Memory B cell (primary cell): ENCODE data around the gene HACD4.
A peak's percentile ranks its signal among the peaks of the same experiment; 100 is the strongest.

Experiments used
- ATAC-seq: fragments of 150-1000 bp; cut with Tn5 transposase; 2 replicates; pipeline ENCODE4 v1.10.0; 2021; ENCODE audit warnings: low read depth, mild to moderate bottlenecking, moderate library complexity
- DNase-seq, 2 donors: peaks; one replicate each; pipeline ENCODE4 v3.0.0; 2022; ENCODE audit warnings: low spot score in 2 of 2
- H3K27ac Mint-ChIP-seq: one replicate; pipeline ENCODE4 v1.8.0; 2022; ENCODE audit warnings: mild to moderate bottlenecking, moderate library complexity, mixed read lengths
- H3K27me3 Mint-ChIP-seq: one replicate; pipeline ENCODE4 v1.8.0; 2022; ENCODE audit warnings: mixed read lengths
- H3K36me3 Mint-ChIP-seq: one replicate; pipeline ENCODE4 v1.8.0; 2022; ENCODE audit warnings: mild to moderate bottlenecking, mixed read lengths
- H3K4me1 Mint-ChIP-seq: one replicate; pipeline ENCODE4 v1.8.0; 2022; ENCODE audit warnings: mixed read lengths
- H3K4me3 Mint-ChIP-seq: one replicate; pipeline ENCODE4 v1.8.0; 2022; ENCODE audit warnings: mild to moderate bottlenecking, moderate library complexity, mixed read lengths
- H3K9me3 Mint-ChIP-seq: one replicate; pipeline ENCODE4 v1.8.0; 2022; ENCODE audit warnings: mixed read lengths

HACD4 gene

GRCh38 chr9:21031808-21032183, 356 bp upstream of the HACD4 start:
- H3K4me3 Mint-ChIP-seq: no peak overlapping the region

DNA sequence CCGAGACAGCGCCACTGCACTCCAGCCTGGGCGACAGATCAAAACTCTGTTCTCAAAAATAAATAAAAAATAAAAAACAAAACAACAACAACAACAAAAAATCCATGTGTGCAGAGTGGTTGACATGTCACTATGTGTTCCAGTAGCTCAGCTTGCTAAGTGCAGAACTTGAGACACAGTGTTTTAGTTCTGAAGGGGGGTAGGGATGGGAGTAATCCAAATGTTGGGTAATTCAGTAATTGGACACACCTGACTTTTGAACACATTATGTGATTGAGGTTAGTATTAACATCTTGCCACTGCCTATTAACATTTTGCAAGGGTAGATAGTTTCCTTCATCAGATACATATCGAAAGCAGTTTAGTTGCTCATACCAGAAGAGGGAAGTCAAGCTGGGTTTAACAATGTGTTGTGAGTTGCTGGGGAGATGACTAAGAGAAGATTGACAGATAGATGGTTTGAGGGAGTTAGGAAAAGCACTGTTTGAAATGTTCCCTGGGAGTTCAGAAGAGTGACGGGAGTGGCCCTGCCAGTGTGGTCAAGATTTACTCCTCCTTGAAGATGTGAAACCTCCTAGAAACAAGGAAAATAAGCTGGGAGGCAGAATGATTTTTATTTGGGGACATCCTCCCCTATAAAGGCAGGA, 928 bp downstream of the HACD4 start:
- ATAC-seq: peak; percentile 59
- Mint-ChIP-seq H3K4me3 (no peak overlapping the region), H3K27ac (no peak overlapping the region), H3K4me1 (peaks cover 6% of the 10 kb centered on the region), H3K9me3 (no peaks in the 10 kb centered on the region), H3K27me3 (no peaks in the 10 kb centered on the region), H3K36me3 (no peaks in the 10 kb centered on the region)
- DNase-seq: no peak

More at GRCh38 chr9:21031808-21032183, 356 bp upstream of the HACD4 start:
- Mint-ChIP-seq H3K27ac (no peak overlapping the region), H3K9me3 (no peaks in the 10 kb centered on the region), H3K4me1 (peaks cover 6% of the 10 kb centered on the region), H3K27me3 (no peaks in the 10 kb centered on the region), H3K36me3 (no peaks in the 10 kb centered on the region)
- ATAC-seq (no peak), DNase-seq (no peak)

DNA sequence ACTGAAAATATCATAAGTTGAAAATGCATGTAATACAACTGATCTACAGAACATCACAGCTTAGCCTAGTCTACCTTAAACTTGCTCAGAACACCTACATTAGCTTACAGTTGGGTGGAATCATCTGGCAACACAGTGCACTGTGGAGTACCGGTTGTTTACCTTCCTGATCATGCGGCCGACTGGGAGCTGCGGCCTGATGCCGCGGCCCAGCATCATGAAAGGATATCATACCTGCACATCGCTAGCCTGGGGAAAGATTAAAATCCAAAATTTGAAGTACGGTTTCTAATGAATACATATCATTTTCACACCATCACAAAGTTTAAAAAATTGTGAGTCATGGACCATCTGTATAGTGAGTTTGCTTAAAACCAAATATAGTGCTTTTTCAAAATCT, 1.8 kb downstream of the HACD4 start:
- Mint-ChIP-seq H3K27me3 (no peaks in the 10 kb centered on the region), H3K27ac (no peak overlapping the region), H3K4me3 (no peak overlapping the region), H3K4me1 (peaks cover 6% of the 10 kb centered on the region), H3K9me3 (no peaks in the 10 kb centered on the region), H3K36me3 (no peaks in the 10 kb centered on the region)
- DNase-seq: no peak
- ATAC-seq: no peak

DNA sequence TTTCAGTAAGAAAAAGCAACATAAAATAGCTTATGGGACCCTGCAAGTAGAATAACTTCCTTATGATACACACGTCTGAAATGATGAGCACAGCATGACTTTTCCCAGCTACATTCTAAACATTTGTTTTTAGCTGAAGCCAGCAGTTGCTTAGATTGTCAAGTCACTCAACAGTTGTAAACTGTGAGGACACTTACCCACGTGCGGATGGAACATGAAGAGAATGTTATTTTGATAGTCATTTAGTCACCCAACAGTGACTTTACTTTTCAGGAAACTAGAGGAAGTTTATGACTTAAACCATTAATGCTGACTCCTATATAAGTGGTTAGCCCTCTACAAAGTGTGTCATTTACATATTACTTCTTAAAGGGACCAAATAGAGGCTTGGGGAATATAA, 3.0 kb downstream of the HACD4 start:
- no peak for DNase-seq
- H3K27ac Mint-ChIP-seq: peak overlapping the region; percentile 84

DNA sequence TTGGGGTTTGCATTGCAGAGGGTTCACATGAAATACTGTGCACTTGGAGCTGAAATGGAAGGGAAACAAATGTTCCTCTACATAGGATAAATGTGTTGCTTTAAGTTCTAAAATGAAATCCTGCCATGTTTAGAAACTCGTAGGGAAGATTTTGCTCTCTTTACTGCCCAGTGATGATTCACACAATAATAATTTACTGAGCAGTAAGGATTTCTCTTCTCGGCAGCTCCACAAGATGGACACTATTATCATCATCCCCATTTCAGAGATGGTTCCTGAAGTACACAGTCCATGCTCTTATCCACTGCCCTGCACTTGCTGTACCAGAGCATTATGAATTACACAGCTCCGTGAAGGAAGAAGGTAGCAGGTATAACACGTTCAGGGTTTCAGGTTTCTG, 4.1 kb downstream of the HACD4 start:
- ATAC-seq (no peak), DNase-seq (no peak)
- H3K4me3 Mint-ChIP-seq: no peak overlapping the region
- no peaks in the 10 kb centered on the region for H3K9me3 Mint-ChIP-seq
- H3K36me3 Mint-ChIP-seq: peaks cover 6% of the 10 kb centered on the region
- H3K4me1 Mint-ChIP-seq: peaks cover 2% of the 10 kb centered on the region
- no peaks in the 10 kb centered on the region for H3K27me3 Mint-ChIP-seq
- no peak overlapping the region for H3K27ac Mint-ChIP-seq

More for the DNA sequence above, 3.0 kb downstream of the HACD4 start:
- Mint-ChIP-seq H3K4me1 (peaks cover 6% of the 10 kb centered on the region), H3K36me3 (peaks cover 4% of the 10 kb centered on the region), H3K9me3 (no peaks in the 10 kb centered on the region), H3K27me3 (no peaks in the 10 kb centered on the region), H3K4me3 (no peak overlapping the region)
- ATAC-seq: no peak

DNA sequence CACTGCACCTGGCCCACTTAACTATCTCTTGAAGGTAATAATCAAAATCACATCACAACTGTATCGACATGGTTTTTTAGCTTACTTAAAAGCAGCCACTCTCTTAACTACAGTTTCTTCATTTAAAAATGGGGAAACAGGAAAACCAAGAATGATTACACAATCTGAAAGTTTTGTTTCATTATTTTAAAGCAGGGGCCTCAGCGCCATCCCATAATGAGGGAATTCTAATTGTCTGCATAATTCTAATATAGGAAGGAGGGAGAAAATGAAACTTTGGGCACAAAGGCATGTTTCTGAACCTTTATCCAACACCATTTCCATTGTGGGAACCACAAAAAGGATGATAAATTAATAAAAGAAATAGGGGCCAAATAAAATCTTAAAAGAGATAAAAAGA, 7.6 kb downstream of the HACD4 start:
- no peaks in the 10 kb centered on the region for H3K27me3 Mint-ChIP-seq
- H3K9me3 Mint-ChIP-seq: no peaks in the 10 kb centered on the region
- H3K4me3 Mint-ChIP-seq: no peak overlapping the region
- no peak overlapping the region for H3K27ac Mint-ChIP-seq
- peaks cover 10% of the 10 kb centered on the region for H3K36me3 Mint-ChIP-seq
- ATAC-seq (no peak), DNase-seq (no peak)
- H3K4me1 Mint-ChIP-seq: peaks cover 6% of the 10 kb centered on the region

DNA sequence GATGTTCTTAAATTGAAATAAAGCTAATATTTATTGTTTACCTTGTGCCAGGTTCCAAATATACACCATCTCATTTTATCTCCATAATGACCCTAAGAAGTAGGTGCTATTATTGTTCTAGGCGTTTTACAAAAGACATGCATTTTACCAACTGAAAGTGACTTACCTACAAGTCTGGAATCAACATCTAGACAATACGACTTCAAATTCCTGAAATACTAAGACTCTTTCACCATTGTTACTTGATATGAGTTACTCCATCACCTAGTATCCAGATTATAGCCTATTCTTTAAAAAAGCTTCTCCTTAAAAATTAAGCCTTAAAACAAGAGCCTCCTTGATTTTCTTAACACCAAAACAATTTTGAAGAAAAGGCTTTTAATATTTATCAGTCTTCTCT, 13.3 kb downstream of the HACD4 start:
- Mint-ChIP-seq H3K4me3 (no peak overlapping the region), H3K27ac (no peak overlapping the region), H3K36me3 (peaks cover 32% of the 10 kb centered on the region), H3K4me1 (peaks cover 10% of the 10 kb centered on the region), H3K9me3 (no peaks in the 10 kb centered on the region), H3K27me3 (no peaks in the 10 kb centered on the region)
- DNase-seq (no peak), ATAC-seq (no peak)

GRCh38 chr9:21016701-21017491, 14.5 kb downstream of the HACD4 start:
- H3K36me3 Mint-ChIP-seq: peaks cover 30% of the 10 kb centered on the region
- H3K27me3 Mint-ChIP-seq: no peaks in the 10 kb centered on the region
- no peak for ATAC-seq
- H3K4me3 Mint-ChIP-seq: no peak overlapping the region
- peaks cover 10% of the 10 kb centered on the region for H3K4me1 Mint-ChIP-seq
- H3K9me3 Mint-ChIP-seq: no peaks in the 10 kb centered on the region
- H3K27ac Mint-ChIP-seq: peak overlapping the region; percentile 48
- DNase-seq: no peak

DNA sequence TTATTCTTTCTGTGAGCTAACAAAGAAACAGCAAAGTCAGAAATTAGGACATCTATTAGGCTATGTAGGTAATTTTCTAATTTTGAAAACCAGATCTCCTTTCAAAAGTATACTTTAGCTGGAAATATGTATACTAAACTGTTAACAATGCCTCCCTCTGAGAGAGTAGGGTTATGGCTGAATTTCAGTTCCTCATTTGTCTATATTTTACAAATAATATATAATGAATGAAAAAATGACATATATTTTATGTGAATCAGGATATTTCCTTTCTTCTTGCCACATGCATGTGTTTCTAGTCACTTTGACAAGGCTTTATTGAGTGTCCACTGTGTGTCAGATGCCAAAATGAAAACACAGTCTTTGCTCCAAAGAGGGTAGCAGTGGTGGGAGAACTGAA, 15.4 kb downstream of the HACD4 start:
- ATAC-seq: no peak
- no peaks in the 10 kb centered on the region for H3K27me3 Mint-ChIP-seq
- peaks cover 5% of the 10 kb centered on the region for H3K4me1 Mint-ChIP-seq
- no peak overlapping the region for H3K4me3 Mint-ChIP-seq
- DNase-seq: no peak
- H3K9me3 Mint-ChIP-seq: no peaks in the 10 kb centered on the region
- H3K27ac Mint-ChIP-seq: peak overlapping the region; percentile 48
- H3K36me3 Mint-ChIP-seq: peaks cover 26% of the 10 kb centered on the region

DNA sequence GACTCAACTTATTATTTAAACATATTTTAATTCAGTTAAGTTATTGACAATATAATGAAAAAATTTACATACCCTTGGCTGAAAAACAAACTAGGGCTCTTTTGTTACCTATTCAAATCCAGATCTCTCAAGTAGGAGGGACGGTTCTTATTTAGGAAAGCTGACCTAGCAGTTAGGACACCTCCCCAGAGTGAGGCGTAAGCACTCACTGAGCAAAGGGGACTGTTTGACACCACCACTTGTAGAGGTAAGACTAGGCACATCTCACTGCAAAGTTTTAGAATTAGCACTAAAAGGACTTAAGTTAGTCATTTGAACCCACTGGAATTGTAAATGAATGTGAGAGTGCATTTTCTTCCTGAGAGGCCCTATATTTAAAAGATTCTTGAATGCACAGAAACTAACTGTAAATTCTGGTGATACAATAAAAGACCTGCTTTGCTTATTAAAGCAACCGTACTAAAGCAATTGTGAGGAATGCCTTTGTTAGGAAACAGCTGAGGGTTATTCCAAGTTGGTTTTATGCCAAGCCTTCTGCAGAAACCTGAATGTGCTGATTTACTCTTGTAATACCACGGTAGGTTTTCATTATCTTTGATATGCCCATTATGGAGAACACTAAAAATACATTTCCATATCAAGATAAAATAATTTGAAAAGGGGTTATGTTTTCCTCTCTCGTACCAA, 16.2 kb downstream of the HACD4 start:
- Mint-ChIP-seq H3K27me3 (no peaks in the 10 kb centered on the region), H3K36me3 (peaks cover 31% of the 10 kb centered on the region), H3K4me3 (no peak overlapping the region), H3K9me3 (no peaks in the 10 kb centered on the region), H3K4me1 (peaks cover 5% of the 10 kb centered on the region), H3K27ac (no peak overlapping the region)
- DNase-seq: no peak
- ATAC-seq: no peak

- Mint-ChIP-seq H3K27ac (no peak overlapping the region), H3K36me3 (peaks cover 40% of the 10 kb centered on the region), H3K9me3 (peaks cover 9% of the 10 kb centered on the region), H3K4me1 (peaks cover 6% of the 10 kb centered on the region), H3K4me3 (no peak overlapping the region), H3K27me3 (no peaks in the 10 kb centered on the region)
- ATAC-seq (no peak), DNase-seq (no peak)
Observed at GRCh38 chr9:21002040-21002439, 29.4 kb downstream of the HACD4 start.

GRCh38 chr9:21001581-21001980, 29.9 kb downstream of the HACD4 start:
- peaks cover 36% of the 10 kb centered on the region for H3K36me3 Mint-ChIP-seq
- H3K27ac Mint-ChIP-seq: no peak overlapping the region
- peaks cover 9% of the 10 kb centered on the region for H3K9me3 Mint-ChIP-seq
- DNase-seq: no peak
- H3K27me3 Mint-ChIP-seq: no peaks in the 10 kb centered on the region
- H3K4me3 Mint-ChIP-seq: no peak overlapping the region
- no peak for ATAC-seq
- H3K4me1 Mint-ChIP-seq: peaks cover 11% of the 10 kb centered on the region

DNA sequence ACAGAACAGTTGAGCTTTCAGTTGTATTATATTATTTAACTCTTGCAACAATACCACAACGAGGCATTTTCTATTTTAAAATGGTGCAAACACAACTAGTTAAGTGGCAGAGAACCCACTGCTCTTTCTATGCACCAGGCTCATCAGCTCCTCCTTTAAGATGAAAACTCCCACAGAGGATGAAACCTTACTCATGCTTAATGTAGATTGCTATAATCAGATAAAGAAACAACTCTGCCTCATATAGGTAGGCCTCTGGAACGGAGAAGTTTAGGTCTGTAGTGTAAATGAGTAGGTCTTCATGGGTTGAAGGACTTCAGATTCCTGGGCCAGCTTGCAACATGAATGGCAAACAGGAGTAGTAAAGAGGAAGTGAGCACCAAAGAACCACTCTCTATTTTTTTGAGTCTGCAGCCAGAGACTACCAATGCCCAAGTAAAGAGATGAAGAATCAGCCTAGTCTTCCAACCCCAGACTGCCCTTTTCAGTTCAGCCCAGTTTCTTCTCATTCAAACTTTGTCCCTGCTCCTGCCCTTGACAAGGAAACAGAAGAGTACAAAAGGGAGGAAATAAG, 33.9 kb downstream of the HACD4 start:
- Mint-ChIP-seq H3K9me3 (peaks cover 9% of the 10 kb centered on the region), H3K27ac (peak overlapping the region; percentile 31), H3K36me3 (peaks cover 32% of the 10 kb centered on the region), H3K27me3 (no peaks in the 10 kb centered on the region), H3K4me3 (no peak overlapping the region), H3K4me1 (peaks cover 21% of the 10 kb centered on the region)
- peak; percentile 74 for ATAC-seq
- no peak for DNase-seq

GRCh38 chr9:20996809-20997208, 34.6 kb downstream of the HACD4 start:
- H3K36me3 Mint-ChIP-seq: peaks cover 25% of the 10 kb centered on the region

More at GRCh38 chr9:20996809-20997208, 34.6 kb downstream of the HACD4 start:
- ATAC-seq (peak; percentile 42), DNase-seq (no peak)
- Mint-ChIP-seq H3K4me1 (peaks cover 21% of the 10 kb centered on the region), H3K27ac (peak overlapping the region; percentile 31), H3K9me3 (peaks cover 4% of the 10 kb centered on the region), H3K27me3 (no peaks in the 10 kb centered on the region), H3K4me3 (no peak overlapping the region)
